ENCODE results near the gene SH3BP5.
A peak's percentile ranks its signal among the peaks of the same experiment; 100 is the strongest.

Gene SH3BP5

GRCh38 chr3:15223685-15224572 is 108.5 kb downstream of the SH3BP5 start:
- no peak for DNase-seq

GRCh38 chr3:15221574-15222217 is 110.7 kb downstream of the SH3BP5 start:
- DNase-seq: no peak

DNA sequence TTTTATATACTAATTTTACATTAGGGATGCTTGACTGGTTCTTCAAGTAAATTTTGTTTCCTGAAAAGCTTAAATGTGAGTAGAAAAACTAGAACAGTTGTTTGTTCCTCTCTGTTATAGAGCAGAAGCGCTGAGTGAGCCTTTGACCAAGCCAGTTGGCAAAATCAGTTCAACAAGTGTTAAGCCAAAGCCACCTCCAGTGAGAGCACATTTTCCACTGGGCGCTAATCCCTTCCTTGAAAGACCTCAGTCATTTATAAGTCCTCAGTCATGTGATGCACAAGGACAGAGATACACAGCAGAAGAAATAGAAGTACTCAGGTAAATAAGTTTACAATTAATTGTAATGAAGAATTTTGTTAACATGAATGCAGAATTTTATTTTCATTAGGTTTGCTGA is 111.7 kb downstream of the SH3BP5 start:
- DNase-seq: no peak

DNA sequence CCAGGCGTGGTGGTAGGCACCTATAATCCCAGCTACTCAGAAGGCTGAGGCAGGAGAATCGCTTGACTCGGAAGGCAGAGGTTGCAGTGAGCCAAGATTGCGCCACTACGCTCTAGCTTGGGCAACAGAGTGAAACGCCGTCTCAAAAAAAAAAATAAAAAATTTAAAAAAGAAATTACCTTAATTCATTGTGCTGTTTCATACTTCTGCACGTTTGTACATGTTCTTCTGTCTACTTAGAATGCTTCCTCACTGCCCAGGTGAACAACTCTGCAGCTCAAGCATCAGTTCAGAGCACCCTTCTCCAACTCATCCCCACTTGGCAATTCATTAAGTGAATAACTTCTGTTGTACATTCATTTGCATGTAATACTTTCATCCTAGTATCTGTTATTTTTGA is 112.3 kb downstream of the SH3BP5 start:
- no peak for DNase-seq

DNA sequence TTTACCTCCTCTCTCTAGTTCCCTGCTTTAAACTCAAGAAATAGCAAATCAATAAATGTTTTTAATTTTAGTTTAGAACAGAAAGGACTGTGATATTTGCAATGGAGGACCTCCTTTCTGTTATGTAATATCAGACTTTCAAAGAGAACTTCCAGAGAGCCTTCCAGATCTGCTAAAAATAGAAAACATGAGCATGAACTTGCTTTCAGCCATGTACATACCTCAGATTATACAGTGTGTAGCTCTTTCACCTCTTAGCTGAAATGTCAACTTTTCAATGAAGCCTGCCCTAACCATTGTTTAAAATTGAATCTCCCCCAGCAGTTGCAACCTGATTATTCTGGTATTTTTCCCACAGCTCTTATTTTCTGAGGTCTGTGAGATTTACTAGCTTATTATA is 113.7 kb downstream of the SH3BP5 start:
- DNase-seq: no peak

DNA sequence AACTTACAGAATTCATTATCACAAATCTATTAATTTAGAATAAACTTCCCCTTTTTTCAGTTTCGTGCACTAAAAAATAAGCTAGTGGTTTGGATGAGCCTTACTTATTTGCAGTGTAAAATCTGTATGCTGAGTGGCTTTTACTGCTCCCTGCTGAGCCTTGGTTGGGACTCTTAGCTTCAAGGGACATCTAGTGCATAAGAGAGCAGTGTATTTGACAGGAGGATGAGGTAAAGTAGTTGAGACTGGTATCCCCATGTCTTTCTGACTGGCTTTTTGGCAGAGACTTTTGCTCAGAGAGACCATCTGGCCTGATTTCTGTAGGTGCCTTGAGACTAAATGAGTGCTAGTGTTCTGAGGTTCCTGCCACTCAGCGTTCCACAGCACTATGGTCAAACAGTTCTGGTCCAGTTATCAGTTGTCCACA is 114.5 kb downstream of the SH3BP5 start:
- no peak for DNase-seq

DNA sequence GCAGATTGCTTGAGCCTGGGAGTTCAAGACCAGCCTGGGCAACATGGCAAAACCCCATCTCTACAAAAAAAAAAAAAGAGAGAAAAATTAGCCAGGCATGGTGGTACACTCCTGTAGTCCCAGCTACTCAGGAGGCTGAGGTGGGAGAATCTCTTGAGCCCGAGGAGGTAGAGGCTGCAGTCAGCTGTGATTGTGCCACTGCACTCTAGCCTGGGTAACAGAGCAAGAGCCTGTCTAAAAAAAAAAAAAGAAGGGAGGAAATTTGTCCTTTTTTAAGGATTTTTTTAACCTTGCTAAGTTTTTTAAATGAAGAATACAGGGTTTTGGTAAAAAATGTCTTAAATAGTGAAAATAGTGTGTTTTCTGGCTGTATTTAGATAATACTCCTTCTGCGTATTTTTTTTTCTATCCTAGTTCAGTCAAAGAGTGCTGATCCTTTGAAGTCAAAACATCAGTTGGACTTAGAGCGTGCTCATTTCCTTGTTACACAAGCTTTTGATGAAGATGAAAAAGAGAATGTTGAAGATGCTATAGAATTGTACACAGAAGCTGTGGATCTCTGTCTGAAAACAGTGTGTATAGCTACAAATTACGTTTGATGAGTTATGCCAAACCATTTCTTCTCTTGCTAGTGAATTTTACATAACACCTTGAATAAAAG is 115.2 kb downstream of the SH3BP5 start:
- no peak for DNase-seq

DNA sequence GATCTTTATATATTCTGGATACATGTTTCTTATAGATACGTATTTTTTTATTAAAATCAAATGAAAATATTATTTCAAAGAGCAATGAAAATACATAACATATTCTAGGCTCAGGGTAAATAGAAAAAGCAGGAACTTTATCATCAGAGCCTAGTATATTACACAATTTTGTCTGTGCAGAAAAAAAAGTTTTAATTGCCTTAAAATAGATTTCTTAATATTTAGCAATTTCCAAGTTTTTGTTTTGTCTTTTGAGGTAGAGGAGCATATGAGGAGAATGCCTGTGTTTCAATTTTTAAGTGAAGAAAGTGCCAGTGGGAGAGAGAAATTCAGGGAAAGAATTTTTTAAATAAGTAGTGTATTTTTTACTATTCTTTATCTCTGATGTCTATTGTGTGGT is 115.9 kb downstream of the SH3BP5 start:
- no peak for DNase-seq

DNA sequence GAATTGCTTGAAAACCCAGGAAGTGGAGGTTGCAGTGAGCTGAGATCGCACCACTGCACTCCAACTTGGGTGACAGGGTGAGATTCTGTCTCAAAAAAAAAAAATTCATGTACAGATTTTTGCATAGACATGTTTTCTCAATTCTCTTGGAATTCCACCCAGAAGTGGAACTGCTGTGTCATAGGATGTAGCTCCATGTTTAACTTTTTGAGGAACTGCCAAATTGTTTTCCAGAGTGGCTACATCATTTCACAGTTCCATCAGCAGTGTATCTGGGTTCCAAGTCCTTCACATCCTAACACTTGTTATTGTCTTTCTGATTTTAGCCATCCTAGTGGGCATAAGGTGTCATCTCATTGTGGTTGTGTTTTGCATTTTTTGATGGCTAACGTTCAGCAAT is 116.4 kb downstream of the SH3BP5 start:
- DNase-seq: no peak

DNA sequence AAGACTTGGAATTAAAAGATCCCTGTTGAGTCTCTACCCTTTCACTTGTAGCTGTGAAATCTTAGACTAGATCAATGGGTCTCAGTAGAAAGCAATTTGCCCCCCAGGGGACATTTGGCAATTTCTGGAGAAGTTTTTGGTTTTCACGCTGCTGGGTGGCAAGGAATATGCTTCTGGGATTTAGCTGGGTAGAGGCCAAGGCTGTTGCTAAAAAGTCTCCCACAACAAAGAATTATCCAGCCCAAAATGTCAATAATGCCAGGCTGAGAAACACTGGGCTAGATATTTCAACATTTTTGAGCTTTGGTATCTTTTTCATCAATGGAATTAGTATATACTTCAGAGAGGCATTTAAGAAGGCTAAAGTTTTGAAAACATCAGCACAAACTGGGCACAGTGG is 117.6 kb downstream of the SH3BP5 start:
- no peak for DNase-seq

GRCh38 chr3:15211937-15212336 is 120.4 kb downstream of the SH3BP5 start:
- DNase-seq: no peak

DNA sequence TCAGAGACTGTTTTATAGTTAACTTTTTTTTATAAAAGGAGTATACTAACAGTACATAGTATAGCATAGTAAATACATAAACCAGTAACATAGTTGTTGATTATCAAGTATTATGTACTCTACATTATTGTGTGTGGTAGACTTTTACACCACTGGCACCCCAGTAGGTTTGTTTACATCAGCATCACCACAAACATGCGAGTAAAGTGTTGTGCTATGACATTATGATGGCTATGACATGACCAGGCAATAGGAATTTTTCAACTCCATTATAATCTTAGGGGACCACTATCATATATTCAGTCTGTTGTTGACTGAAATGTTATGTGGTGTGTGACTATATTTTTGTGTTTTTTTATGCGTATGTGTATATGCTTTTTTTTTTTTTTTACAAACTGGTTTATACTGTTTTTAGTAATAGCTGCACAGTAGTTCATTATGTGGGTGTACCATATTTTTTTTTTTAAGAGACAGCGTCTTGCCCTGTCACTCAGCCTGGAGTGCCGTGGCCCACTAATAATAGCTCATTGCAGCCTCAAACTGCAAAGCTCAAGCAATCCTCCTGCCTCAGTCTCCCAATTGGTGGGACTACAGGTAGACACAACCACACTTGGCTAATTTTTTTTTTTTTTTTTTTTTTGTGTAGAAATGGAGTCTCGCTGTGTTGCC is 124.4 kb downstream of the SH3BP5 start:
- no peak for DNase-seq

DNA sequence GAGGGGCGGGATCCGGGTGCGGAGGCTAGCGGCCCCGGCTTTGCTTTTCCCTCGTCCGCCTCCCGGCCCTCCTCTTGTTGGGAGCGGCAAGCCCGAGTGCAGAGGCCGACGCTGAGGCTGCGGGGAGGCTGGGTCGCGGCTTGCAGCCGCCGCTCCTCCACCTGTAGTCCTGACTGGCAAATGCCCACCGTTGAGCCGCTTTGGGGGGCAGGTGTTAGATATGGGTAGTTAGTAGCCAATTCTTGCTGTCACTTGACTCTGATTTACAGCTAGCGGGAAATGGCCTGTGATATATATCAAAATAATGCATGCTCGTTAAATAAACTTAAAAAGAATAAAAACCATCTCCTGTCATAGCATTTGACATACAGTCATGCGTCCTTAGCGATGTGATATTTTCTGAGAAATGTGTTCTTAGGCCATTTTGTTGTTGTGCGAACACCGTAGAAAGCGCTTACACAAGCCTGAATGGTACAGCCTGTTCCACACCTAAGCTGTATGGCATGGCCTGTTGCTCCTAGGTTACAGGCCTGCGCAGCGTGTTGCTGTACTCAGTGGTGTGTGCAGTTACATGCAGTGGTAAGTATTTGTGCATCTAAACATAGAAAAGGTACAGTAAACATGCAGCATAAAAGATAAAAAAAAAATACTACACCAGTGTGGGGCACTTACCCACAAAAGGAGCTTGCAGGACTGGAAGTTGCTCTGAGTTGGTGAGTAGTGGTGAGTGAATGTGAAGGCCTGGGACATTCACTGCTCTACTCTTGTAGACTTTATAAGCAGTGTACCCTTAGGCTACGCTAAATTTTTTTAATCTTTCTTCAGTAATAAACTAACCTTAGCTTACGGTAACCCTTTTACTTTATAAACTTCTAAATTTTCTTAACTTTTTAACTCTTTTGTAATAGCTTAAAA is 125.5 kb downstream of the SH3BP5 start:
- DNase-seq: no peak

DNA sequence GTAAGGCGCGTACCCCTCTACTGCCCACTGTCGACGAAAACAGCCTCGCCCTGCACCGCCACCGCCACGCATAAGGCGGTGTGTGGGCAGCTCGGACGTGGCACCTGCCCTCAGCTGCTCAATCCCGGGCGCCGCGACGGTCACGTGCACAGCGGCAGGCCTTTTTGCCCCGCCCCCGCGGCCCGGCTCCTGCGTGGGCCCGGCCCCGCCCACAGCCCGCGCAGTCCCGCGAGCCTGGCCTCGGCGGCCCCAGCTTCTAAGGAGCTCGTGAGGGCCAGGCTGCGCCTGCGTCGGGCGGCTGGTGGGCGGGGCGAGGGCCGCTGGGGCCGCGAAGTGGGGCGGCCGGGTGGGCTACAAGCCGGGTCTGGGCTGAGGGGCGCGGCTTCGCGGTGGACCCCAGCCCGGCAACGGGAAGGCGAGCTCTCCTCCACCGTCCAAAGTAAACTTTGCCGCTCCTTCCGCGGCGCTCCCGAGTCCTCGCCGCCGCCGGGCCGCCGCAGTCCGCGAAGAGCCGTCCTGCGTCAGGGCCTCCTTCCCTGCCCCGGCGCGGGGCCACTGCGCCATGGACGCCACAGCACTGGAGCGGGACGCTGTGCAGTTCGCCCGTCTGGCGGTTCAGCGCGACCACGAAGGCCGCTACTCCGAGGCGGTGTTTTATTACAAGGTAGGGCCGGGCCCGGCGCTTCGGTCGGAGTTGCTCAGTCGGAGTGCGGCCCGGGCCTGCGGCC is 126.3 kb downstream of the SH3BP5 start, which contains the start of gene CAPN7:
Gene CAPN7, plus strand, starts transcription at position 313 of the 728 bp plus-strand sequence. Its CDS starts 250 bp downstream, at position 563.
- DNase-seq: peak; percentile 95

DNA sequence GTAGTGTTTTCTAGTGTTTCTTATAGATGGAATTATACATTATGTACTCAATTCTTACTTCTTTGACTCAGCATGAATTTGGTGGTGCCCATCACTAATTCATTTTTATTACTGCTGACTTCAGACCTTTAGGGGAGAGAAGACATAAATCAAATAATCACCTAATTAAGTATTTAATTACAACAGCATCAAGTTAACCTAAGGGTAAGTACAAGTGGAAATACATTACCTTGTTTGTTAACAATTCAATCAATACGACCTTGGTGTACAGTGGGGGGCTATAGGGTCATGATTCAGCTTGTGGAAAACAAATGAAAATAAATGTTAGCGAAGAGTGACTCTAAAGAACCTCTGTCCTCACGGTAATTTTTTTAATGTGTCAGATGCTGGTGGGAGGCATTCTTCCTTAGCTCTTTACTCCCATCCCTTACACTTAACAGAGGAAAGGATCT is 126.9 kb downstream of the SH3BP5 start:
- no peak for DNase-seq
